GM12864 (cell line): ENCODE data around the gene CARD18.

Experiments used
- DNase-seq: peaks from one replicate; pipeline ENCODE4 v3.0.0-alpha.2; 2011; ENCODE audit warnings: low read depth
- H3K4me3 ChIP-seq: 2 replicates; pipeline ENCODE4 v1.5.1; 2011; ENCODE audit warnings: mild to moderate bottlenecking, low read depth, low read length, control low read depth
- CTCF ChIP-seq: IDR thresholded peaks from 2 replicates; pipeline ENCODE4 v1.5.1; 2011; ENCODE audit warnings: low read depth, mild to moderate bottlenecking, moderate library complexity, low read length, control low read depth, inconsistent platforms; ENCODE audit errors: missing control alignments

CARD18 gene

GRCh38 chr11:105155679-105156078, 16.1 kb upstream of the CARD18 start:
- H3K4me3 ChIP-seq = no peak overlapping the region
- DNase-seq = no peak
- no peak for TF ChIP-seq CTCF

GRCh38 chr11:105153392-105153791, 13.8 kb upstream of the CARD18 start:
- DNase-seq = no peak
- no peak for TF ChIP-seq CTCF
- no peak overlapping the region for H3K4me3 ChIP-seq

DNA sequence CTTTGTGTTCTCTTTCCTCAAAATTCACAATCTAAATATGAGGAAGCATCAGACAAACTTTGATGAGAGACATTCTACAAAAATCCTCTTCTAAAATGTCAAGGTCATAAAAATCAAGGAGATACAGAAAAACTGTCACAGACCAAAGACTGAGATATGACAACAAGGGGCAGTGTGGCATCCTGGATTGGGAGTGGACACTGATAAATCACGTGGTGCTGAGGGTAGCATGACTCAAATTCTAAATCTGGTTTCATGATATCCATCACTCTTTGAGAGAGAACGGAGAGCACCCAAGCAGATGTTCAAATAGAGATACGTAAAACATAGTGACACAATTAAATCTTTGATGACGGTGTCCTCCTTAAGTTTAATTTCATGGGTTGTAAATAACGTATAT, 13.0 kb upstream of the CARD18 start:
- no peak overlapping the region for H3K4me3 ChIP-seq
- no peak for TF ChIP-seq CTCF
- no peak for DNase-seq

DNA sequence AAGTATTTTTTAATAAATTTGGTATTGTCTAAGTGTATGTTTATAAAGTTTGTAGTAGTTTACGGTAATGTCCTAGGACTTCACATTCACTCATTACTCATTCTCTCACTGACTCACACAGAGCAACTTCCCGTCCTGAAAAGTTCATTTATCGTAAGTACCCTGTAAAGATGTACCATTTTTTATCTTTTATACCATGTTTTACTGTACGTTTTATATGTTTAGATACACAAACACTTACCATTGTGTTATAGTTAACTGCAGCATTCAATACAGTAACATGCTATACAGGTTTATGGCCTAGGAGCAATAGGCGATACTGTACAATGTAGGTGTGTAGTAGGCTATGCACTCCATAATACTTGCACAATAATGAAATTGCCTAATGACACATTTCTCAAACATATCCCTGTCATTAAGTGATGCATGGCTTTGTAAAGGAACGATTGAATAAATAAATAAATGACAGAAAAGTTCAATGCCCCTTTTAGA, 12.5 kb upstream of the CARD18 start:
- no peak for TF ChIP-seq CTCF
- DNase-seq = no peak
- H3K4me3 ChIP-seq = no peak overlapping the region

DNA sequence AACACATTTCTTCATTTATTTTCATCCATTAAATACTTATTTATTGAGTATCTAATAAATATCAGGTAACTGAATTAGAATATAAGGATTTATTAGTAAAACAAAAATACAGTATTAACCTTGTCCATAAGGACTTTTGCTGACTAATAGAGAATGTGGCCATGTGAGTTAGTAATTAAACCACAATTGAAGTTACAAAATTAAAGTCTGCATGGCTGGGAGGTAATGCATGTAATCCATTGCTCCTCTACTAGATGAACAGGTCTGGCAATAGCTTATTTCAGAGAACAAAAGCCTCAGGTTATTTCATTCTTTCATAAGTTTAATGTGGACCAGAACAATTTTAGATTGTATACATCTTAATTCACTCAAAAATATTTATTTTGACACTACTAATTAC, 9.9 kb upstream of the CARD18 start:
- TF ChIP-seq CTCF = no peak

DNA sequence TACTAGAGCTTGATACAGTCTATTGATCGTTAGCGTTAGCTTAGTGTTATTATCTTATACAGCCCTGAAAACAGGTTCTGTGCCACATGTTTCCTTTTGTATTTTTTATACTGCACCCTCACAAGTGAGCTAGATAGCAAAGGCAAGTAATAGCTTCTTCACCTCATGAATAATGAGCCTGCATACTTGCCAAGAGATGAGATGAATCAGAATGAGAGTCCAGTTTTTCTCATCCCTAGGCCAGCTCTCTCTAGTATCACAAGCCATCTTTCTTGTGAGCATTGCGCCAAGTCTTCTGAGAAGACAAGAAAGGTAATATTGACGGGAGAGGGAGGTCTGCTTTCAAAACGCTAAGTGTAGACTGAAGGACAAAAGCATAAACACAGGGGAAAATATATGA, 8.7 kb upstream of the CARD18 start:
- TF ChIP-seq CTCF = no peak
- DNase-seq = no peak
- no peak overlapping the region for H3K4me3 ChIP-seq

More for the DNA sequence above, 9.9 kb upstream of the CARD18 start:
- DNase-seq = no peak
- H3K4me3 ChIP-seq = no peak overlapping the region

DNA sequence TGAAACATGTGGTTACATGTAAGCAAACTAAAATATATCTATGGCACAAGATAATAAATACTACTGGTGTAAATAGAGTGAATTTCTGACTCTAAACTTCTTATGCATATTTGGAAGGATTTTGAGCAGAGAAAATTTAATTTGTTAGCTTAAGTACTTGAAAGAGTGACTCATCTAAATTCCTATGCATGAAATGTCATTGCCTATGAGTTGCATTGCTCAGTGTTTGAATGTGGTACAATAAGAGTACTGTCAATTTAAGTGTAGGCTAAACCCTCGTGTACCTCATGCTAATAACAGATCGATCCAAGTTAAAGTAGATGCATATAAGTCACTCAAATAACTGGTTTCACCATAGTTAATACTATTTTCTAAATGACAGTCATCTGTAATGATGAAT, 5.3 kb upstream of the CARD18 start:
- H3K4me3 ChIP-seq = no peak overlapping the region
- DNase-seq = no peak
- TF ChIP-seq CTCF = no peak
